OCI-LY1 (cell line): ENCODE data around the gene C18orf63.

Experiments
- H2AFZ ChIP-seq: fragments of 200-600 bp; sonication (generic), shearing (Covaris generic); 2 replicates; pipeline ENCODE4 v1.6.0; 2014; ENCODE audit warnings: antibody characterized with exemption, mild to moderate bottlenecking, low read length
- H3F3A ChIP-seq: fragments of 200-600 bp; sonication (generic), shearing (Covaris generic); 2 replicates; pipeline ENCODE4 v1.6.0; 2014; ENCODE audit warnings: mild to moderate bottlenecking, antibody characterized with exemption, low read length, moderate library complexity; ENCODE audit not compliant: insufficient read depth
- H3K27ac ChIP-seq: fragments of 200-600 bp; sonication (generic); 2 replicates; pipeline ENCODE4 v1.5.1; 2014; ENCODE audit warnings: low read length, mixed run types, mild to moderate bottlenecking, low read depth; ENCODE audit not compliant: poor library complexity, severe bottlenecking
- H3K27me3 ChIP-seq: fragments of 200-600 bp; sonication (generic); 2 replicates; pipeline ENCODE4 v1.6.0; 2014; ENCODE audit warnings: antibody characterized with exemption, mild to moderate bottlenecking, low read length, moderate library complexity; ENCODE audit not compliant: insufficient read depth
- H3K36me3 ChIP-seq: fragments of 200-600 bp; sonication (generic); 2 replicates; pipeline ENCODE4 v1.6.1; 2014; ENCODE audit warnings: mild to moderate bottlenecking, antibody characterized with exemption, low read length, moderate library complexity, mixed read lengths; ENCODE audit not compliant: insufficient read depth
- H3K4me1 ChIP-seq: fragments of 200-600 bp; sonication (generic); 2 replicates; pipeline ENCODE4 v1.5.1; 2014; ENCODE audit warnings: mild to moderate bottlenecking, low read length, moderate library complexity; ENCODE audit not compliant: insufficient read depth, severe bottlenecking
- H3K4me2 ChIP-seq: fragments of 200-600 bp; sonication (generic), shearing (Covaris generic); 2 replicates; pipeline ENCODE4 v1.6.1; 2014; ENCODE audit warnings: low read length
- H3K4me3 ChIP-seq: fragments of 200-600 bp; sonication (generic); 2 replicates; pipeline ENCODE4 v1.5.1; 2014; ENCODE audit warnings: low read length, low read depth, mild to moderate bottlenecking, mixed read lengths; ENCODE audit not compliant: poor library complexity, severe bottlenecking
- H3K79me2 ChIP-seq: fragments of 200-600 bp; shearing (Covaris generic); 2 replicates; pipeline ENCODE4 v1.6.1; 2016; ENCODE audit warnings: mixed run types, low read length, mixed read lengths; ENCODE audit not compliant: insufficient read depth
- H3K9ac ChIP-seq: fragments of 200-600 bp; sonication (generic), shearing (Covaris generic); 2 replicates; pipeline ENCODE4 v1.6.1; 2014; ENCODE audit warnings: mild to moderate bottlenecking, low read length, mixed read lengths
- H3K9me2 ChIP-seq: fragments of 200-600 bp; sonication (generic), shearing (Covaris generic); 2 replicates; pipeline ENCODE4 v1.6.1; 2014; ENCODE audit warnings: low read depth, mild to moderate bottlenecking, low read length, mixed read lengths
- H3K9me3 ChIP-seq: fragments of 200-600 bp; shearing (Covaris generic); 2 replicates; pipeline ENCODE4 v1.6.1; 2014; ENCODE audit warnings: low read length, mixed read lengths
- H4K20me1 ChIP-seq: fragments of 200-600 bp; sonication (generic), shearing (Covaris generic); 2 replicates; pipeline ENCODE4 v1.6.0; 2016; ENCODE audit warnings: mild to moderate bottlenecking, low read length; ENCODE audit not compliant: insufficient read depth
- CTCF ChIP-seq: fragments of 200-600 bp; sonication (generic), shearing (Covaris generic); IDR thresholded peaks from 2 replicates; pipeline ENCODE4 v1.5.1; 2017; ENCODE audit warnings: mild to moderate bottlenecking, antibody characterized with exemption, low read length, moderate library complexity, mixed read lengths
- EZH2 ChIP-seq: fragments of 200-600 bp; sonication (generic), shearing (Covaris generic); IDR thresholded peaks from 2 replicates; pipeline ENCODE4 v1.8.0; 2017; ENCODE audit warnings: borderline replicate concordance, mixed run types, mild to moderate bottlenecking, antibody characterized with exemption, low read length, moderate library complexity, mixed read lengths

C18orf63 gene

GRCh38 chr18:74389171-74389927 lies 73.7 kb downstream of the C18orf63 start:
- Histone ChIP-seq H3K9me2 (no peaks in the 10 kb centered on the region), H3K27ac (no peak overlapping the region), H3K4me3 (no peak overlapping the region), H3K9me3 (no peaks in the 10 kb centered on the region), H3K4me1 (no peaks in the 10 kb centered on the region), H4K20me1 (no peaks in the 10 kb centered on the region), H3K79me2 (no peaks in the 10 kb centered on the region), H3F3A (no peaks in the 10 kb centered on the region), H2AFZ (no peak overlapping the region), H3K36me3 (no peaks in the 10 kb centered on the region), H3K27me3 (no peaks in the 10 kb centered on the region; the same call in 1 of the 2 replicates), H3K4me2 (no peak overlapping the region), H3K9ac (no peak overlapping the region)
- TF ChIP-seq CTCF, result no peak

- Histone ChIP-seq H3K27me3 (no peaks in the 10 kb centered on the region; the same call in 1 of the 2 replicates), H3K27ac (no peak overlapping the region), H3K36me3 (no peaks in the 10 kb centered on the region), H3K9me2 (no peaks in the 10 kb centered on the region), H3K9me3 (no peaks in the 10 kb centered on the region), H3K4me2 (no peak overlapping the region), H3K9ac (no peak overlapping the region), H2AFZ (no peak overlapping the region), H3K79me2 (no peaks in the 10 kb centered on the region), H3K4me3 (no peak overlapping the region), H4K20me1 (no peaks in the 10 kb centered on the region), H3F3A (no peaks in the 10 kb centered on the region), H3K4me1 (no peaks in the 10 kb centered on the region)
- no peak for TF ChIP-seq CTCF
- TF ChIP-seq EZH2, result no peak
These were observed 74.4 kb downstream of the C18orf63 start for GRCh38 chr18:74389991-74390390.

GRCh38 chr18:74390900-74391299 lies 75.3 kb downstream of the C18orf63 start:
- no peaks in the 10 kb centered on the region for H3K79me2 ChIP-seq
- H3K27me3 ChIP-seq, result no peaks in the 10 kb centered on the region; the same call in 1 of the 2 replicates
- no peaks in the 10 kb centered on the region for H3K9me3 ChIP-seq
- H3K4me3 ChIP-seq, result no peak overlapping the region
- no peaks in the 10 kb centered on the region for H3F3A ChIP-seq
- H3K36me3 ChIP-seq, result no peaks in the 10 kb centered on the region
- no peaks in the 10 kb centered on the region for H3K4me1 ChIP-seq
- no peak overlapping the region for H3K4me2 ChIP-seq
- no peaks in the 10 kb centered on the region for H3K9me2 ChIP-seq
- no peaks in the 10 kb centered on the region for H4K20me1 ChIP-seq
- no peak overlapping the region for H2AFZ ChIP-seq
- no peak for TF ChIP-seq EZH2
- TF ChIP-seq CTCF, result no peak
- no peak overlapping the region for H3K27ac ChIP-seq
- no peak overlapping the region for H3K9ac ChIP-seq
